DMS53 (cell line): ENCODE data around the gene ZMYND15.

Experiments used
- DNase-seq: peaks from one replicate; lab custom pipeline; 2025; lab: John Stamatoyannopoulos, UW

The ZMYND15 gene

GRCh38 chr17:4743216-4743615 lies 3.6 kb downstream of the ZMYND15 start:
- no peak for DNase-seq

GRCh38 chr17:4743898-4744297 lies 4.3 kb downstream of the ZMYND15 start:
- no peak for DNase-seq

- peak; percentile 42 for DNase-seq
These were observed 5.7 kb downstream of the ZMYND15 start for GRCh38 chr17:4744999-4745969.

- DNase-seq = no peak
These were observed 8.2 kb downstream of the ZMYND15 start for GRCh38 chr17:4747847-4748246.

GRCh38 chr17:4748686-4749085 lies 9.1 kb downstream of the ZMYND15 start:
- DNase-seq = no peak

GRCh38 chr17:4750606-4751005 lies 11.0 kb downstream of the ZMYND15 start:
- DNase-seq = no peak

GRCh38 chr17:4751932-4752331 lies 12.3 kb downstream of the ZMYND15 start:
- no peak for DNase-seq

- no peak for DNase-seq
These were observed 13.8 kb downstream of the ZMYND15 start for GRCh38 chr17:4753392-4753791.

GRCh38 chr17:4759776-4760236 lies 20.2 kb downstream of the ZMYND15 start:
- no peak for DNase-seq

- no peak for DNase-seq
These were observed 25.0 kb downstream of the ZMYND15 start for GRCh38 chr17:4764595-4764994.

GRCh38 chr17:4766201-4766600 lies 26.6 kb downstream of the ZMYND15 start:
- no peak for DNase-seq

- DNase-seq = no peak
These were observed 27.1 kb downstream of the ZMYND15 start for GRCh38 chr17:4766723-4767122.

GRCh38 chr17:4768298-4768697 lies 28.7 kb downstream of the ZMYND15 start:
- no peak for DNase-seq

GRCh38 chr17:4769628-4770027 lies 30.0 kb downstream of the ZMYND15 start:
- no peak for DNase-seq

- DNase-seq = peak; percentile 32
These were observed 32.0 kb downstream of the ZMYND15 start, which contains the start of gene TM4SF5 for GRCh38 chr17:4771519-4772234. Gene TM4SF5, plus strand, starts transcription at chr17:4771886. Its CDS starts 37 bp downstream, at chr17:4771923.

- no peak for DNase-seq
These were observed 32.6 kb downstream of the ZMYND15 start for GRCh38 chr17:4772235-4772613.

- no peak for DNase-seq
These were observed 38.5 kb downstream of the ZMYND15 start for GRCh38 chr17:4777969-4778760.

GRCh38 chr17:4780325-4780955 lies 40.8 kb downstream of the ZMYND15 start:
- DNase-seq = no peak

GRCh38 chr17:4782652-4783051 lies 43.0 kb downstream of the ZMYND15 start:
- no peak for DNase-seq

- peak; percentile 43 for DNase-seq
These were observed 45.9 kb downstream of the ZMYND15 start for GRCh38 chr17:4785311-4786105.

GRCh38 chr17:4786106-4786511 lies 46.5 kb downstream of the ZMYND15 start, which contains the start of gene VMO1:
Gene VMO1, minus strand, starts transcription at chr17:4786364. Its CDS starts 12 bp downstream, at chr17:4786352.
- peak; percentile 45 for DNase-seq
